WTC11 (cell line): ENCODE results near the gene HES2.

Experiments used
- CREB1 ChIP-seq: sonication (generic); formaldehyde crosslinking; IDR thresholded peaks from 2 replicates; pipeline ENCODE4 v1.8.0; 2023; ENCODE audit warnings: mild to moderate bottlenecking, missing genetic modification reagents
- E2F5 ChIP-seq: sonication (generic); formaldehyde crosslinking; IDR thresholded peaks from 2 replicates; pipeline ENCODE4 v1.8.1; 2022; ENCODE audit warnings: mild to moderate bottlenecking, moderate library complexity, missing genetic modification reagents
- ELF4 ChIP-seq: sonication (generic); formaldehyde crosslinking; IDR thresholded peaks from 2 replicates; pipeline ENCODE4 v1.8.1; 2022; ENCODE audit warnings: low read depth, mild to moderate bottlenecking, moderate library complexity, missing genetic modification reagents
- ETV6 ChIP-seq: sonication (generic); formaldehyde crosslinking; IDR thresholded peaks from 2 replicates; pipeline ENCODE4 v1.8.1; 2022; ENCODE audit warnings: mild to moderate bottlenecking, missing genetic modification reagents
- FOXJ3 ChIP-seq: sonication (generic); formaldehyde crosslinking; IDR thresholded peaks from 2 replicates; pipeline ENCODE4 v1.9.0; 2021; ENCODE audit warnings: missing genetic modification reagents, mild to moderate bottlenecking, borderline replicate concordance
- NFATC4 ChIP-seq: fragments of 250-450 bp; sonication (Bioruptor Pico); IDR thresholded peaks from 2 replicates; pipeline ENCODE4 v1.9.0; 2021; ENCODE audit warnings: mild to moderate bottlenecking
- NR2C2 ChIP-seq: sonication (generic); formaldehyde crosslinking; IDR thresholded peaks from 2 replicates; pipeline ENCODE4 v1.8.0; 2022; ENCODE audit warnings: mild to moderate bottlenecking, missing genetic modification reagents
- PRDM15 ChIP-seq: sonication (generic); formaldehyde crosslinking; IDR thresholded peaks from 2 replicates; pipeline ENCODE4 v1.8.0; 2022; ENCODE audit warnings: missing genetic modification reagents
- ZBTB43 ChIP-seq: sonication (generic); formaldehyde crosslinking; IDR thresholded peaks from 2 replicates; pipeline ENCODE4 v1.8.1; 2023; ENCODE audit warnings: mild to moderate bottlenecking, missing genetic modification reagents
- TF ChIP-seq, protein P1 (sequence below): fragments of 200-600 bp; IDR thresholded peaks from 2 replicates; pipeline ENCODE4 v1.8.0; 2022; ENCODE audit warnings: antibody characterized with exemption
- TF ChIP-seq, protein P2 (sequence below): sonication (generic); formaldehyde crosslinking; IDR thresholded peaks from 2 replicates; pipeline ENCODE4 v1.8.0; 2022; ENCODE audit warnings: mild to moderate bottlenecking, missing genetic modification reagents

DNA sequence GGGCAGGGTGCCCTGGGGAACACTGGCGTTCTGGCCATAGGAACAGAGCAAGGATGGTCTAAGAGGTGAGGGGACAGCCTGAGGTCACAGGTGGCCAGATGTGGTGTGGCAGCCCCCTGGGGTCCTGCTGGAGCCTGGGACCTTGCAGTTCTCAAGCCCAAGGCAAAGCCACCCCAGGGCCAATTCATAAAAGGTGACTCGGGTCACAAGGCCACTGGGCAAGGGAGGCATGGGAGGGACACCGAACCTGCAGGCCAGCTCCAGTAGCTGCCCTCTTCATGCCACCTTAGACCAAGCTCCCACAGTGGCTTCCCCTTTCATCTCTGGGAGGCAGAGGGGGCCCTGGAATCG, 26.9 kb upstream of the HES2 start:
- TF ChIP-seq NR2C2 (CRISPR knock-in tag) (no peak), E2F5 (CRISPR knock-in tag) (no peak), ELF4 (CRISPR knock-in tag) (no peak), PRDM15 (CRISPR knock-in tag) (no peak), ZBTB43 (CRISPR knock-in tag) (no peak), ETV6 (no peak), CREB1 (CRISPR knock-in tag) (no peak), NFATC4 (CRISPR knock-in tag) (no peak), FOXJ3 (no peak)
- TF ChIP-seq, protein P1, sequence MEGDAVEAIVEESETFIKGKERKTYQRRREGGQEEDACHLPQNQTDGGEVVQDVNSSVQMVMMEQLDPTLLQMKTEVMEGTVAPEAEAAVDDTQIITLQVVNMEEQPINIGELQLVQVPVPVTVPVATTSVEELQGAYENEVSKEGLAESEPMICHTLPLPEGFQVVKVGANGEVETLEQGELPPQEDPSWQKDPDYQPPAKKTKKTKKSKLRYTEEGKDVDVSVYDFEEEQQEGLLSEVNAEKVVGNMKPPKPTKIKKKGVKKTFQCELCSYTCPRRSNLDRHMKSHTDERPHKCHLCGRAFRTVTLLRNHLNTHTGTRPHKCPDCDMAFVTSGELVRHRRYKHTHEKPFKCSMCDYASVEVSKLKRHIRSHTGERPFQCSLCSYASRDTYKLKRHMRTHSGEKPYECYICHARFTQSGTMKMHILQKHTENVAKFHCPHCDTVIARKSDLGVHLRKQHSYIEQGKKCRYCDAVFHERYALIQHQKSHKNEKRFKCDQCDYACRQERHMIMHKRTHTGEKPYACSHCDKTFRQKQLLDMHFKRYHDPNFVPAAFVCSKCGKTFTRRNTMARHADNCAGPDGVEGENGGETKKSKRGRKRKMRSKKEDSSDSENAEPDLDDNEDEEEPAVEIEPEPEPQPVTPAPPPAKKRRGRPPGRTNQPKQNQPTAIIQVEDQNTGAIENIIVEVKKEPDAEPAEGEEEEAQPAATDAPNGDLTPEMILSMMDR, result no peak
- TF ChIP-seq, protein P2, sequence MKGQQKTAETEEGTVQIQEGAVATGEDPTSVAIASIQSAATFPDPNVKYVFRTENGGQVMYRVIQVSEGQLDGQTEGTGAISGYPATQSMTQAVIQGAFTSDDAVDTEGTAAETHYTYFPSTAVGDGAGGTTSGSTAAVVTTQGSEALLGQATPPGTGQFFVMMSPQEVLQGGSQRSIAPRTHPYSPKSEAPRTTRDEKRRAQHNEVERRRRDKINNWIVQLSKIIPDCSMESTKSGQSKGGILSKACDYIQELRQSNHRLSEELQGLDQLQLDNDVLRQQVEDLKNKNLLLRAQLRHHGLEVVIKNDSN, result no peak
